ENCODE data around the gene SPATA2.

The SPATA2 gene

DNA sequence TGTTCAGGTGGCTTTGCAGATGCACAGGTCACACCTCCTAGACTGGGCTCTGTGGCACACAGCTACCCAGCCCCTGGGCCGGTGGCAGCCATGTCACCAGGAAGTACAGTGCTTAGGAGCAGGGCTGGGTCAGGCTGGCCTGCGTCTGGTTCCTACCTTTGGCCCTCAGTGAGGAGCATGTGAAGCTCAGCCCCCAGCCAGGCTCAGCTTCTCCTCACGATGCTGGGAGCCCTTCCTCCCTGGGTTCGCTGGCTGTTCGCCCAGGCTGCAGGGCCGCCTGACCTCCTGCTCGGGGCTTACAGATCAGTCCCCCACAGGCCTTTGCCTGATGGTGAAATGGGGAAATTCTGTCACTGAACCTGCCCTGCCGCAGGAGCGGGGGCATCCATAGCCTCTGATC lies 23.1 kb downstream of the SPATA2 start:
- TF ChIP-seq TCF4 (CRISPR knock-in tag; IDR thresholded peaks at IDR 0.05; ENCODE audit: borderline replicate concordance): no peak
- TF ChIP-seq TOX (CRISPR knock-in tag; IDR thresholded peaks at IDR 0.05; ENCODE audit: borderline replicate concordance): no peak
- no peak for TF ChIP-seq SNAI2 (CRISPR knock-in tag; IDR thresholded peaks at IDR 0.05)
- ATAC-seq: no peak

DNA sequence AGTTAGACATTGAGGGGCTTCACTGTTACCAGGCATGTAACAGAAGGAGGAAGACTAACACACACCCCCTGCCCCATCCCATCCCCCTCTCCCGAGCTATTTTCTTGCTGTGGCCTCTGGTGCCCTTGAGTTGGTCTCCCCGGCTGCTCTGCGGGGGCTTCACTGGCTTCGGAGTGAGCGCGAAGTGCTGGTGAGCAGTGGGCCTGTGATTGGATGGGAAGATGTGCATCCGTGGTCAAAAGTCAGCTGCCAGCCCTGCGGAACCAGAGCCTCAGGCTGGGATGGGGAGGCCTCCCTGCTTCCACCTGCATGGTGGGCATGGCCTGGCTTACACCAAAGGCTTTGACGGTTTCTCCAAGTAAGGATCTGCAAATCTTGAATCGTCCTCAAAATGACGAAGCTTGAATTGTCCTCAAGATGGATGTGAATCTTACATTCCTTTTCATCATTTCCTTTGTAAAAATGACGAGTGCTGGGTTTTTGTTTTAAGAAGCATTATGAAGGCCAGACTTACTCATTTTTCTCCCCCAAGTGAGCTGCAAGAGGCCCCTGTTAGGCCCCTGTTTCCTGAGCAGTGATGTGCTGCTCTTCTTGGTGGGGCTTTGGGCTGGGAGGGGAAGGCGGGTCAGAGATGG lies 23.7 kb downstream of the SPATA2 start:
- TF ChIP-seq ARNTL (CRISPR knock-in tag; IDR thresholded peaks at IDR 0.05; ENCODE audit: borderline replicate concordance, low read depth) (no peak), ZNF8 (CRISPR knock-in tag; IDR thresholded peaks at IDR 0.05) (no peak), ZNF565 (CRISPR knock-in tag; conservative IDR thresholded peaks at IDR 0.05; ENCODE audit: low read depth) (no peak), RARB (CRISPR knock-in tag; IDR thresholded peaks at IDR 0.05) (no peak), BACH2 (CRISPR knock-in tag; IDR thresholded peaks at IDR 0.05; ENCODE audit: borderline replicate concordance) (no peak), ESRRG (CRISPR knock-in tag; IDR thresholded peaks at IDR 0.05) (no peak), ZFP3 (CRISPR knock-in tag; IDR thresholded peaks at IDR 0.05) (no peak), TOX (CRISPR knock-in tag; IDR thresholded peaks at IDR 0.05; ENCODE audit: borderline replicate concordance) (no peak), CSDC2 (CRISPR knock-in tag; IDR thresholded peaks at IDR 0.05) (no peak), ISL1 (CRISPR knock-in tag; IDR thresholded peaks at IDR 0.05) (no peak), ZC3H10 (CRISPR knock-in tag; IDR thresholded peaks at IDR 0.05) (no peak)
- TF ChIP-seq, protein P1, sequence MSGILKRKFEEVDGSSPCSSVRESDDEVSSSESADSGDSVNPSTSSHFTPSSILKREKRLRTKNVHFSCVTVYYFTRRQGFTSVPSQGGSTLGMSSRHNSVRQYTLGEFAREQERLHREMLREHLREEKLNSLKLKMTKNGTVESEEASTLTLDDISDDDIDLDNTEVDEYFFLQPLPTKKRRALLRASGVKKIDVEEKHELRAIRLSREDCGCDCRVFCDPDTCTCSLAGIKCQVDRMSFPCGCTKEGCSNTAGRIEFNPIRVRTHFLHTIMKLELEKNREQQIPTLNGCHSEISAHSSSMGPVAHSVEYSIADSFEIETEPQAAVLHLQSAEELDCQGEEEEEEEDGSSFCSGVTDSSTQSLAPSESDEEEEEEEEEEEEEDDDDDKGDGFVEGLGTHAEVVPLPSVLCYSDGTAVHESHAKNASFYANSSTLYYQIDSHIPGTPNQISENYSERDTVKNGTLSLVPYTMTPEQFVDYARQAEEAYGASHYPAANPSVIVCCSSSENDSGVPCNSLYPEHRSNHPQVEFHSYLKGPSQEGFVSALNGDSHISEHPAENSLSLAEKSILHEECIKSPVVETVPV (CRISPR knock-in tag; IDR thresholded peaks at IDR 0.05): no peak
- ATAC-seq: no peak

DNA sequence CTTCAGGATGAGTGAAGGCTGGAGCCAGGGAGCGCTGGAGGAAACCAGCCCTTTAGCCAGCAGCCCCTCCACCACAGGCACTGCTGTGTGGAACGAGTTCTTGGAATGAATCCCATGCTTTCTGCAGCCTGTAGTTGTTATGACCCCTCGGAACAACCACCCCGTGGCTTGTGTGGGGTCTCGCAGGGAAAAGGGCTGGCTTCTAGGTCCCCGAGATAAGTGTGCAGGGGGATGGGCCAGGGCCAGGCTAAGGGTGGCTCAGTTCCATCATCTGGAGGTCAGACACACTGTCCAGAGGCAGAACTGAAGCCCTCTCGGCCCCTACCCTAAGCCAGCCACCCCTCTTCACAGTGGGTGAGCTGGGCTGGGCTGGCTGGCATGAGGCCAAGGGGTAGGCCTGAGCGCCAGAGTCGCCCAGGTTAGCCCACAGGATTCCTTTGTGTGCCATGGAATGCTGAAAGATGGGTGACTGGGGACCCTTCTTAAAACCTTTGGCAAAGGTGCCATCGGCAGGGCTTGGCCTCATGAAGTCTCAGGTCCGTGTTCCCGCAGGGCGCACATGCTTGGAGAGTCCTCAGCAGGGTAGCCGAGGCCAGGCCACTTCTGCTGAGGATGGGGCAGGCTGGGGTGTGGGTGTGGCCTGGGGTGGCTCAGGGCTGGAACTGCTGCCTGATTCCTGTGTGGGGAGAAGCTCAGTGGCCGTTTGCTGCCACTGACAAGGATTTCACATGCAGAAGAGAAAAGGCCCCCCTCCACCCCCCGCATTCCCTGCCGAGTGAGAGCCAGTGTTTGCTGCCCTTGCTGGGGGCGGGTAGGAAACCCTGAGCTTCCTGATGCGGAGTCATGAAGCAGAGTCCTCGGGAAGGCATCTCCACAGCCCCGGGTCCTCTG lies 24.6 kb downstream of the SPATA2 start:
- no peak for ATAC-seq
- TF ChIP-seq BACH2 (CRISPR knock-in tag; IDR thresholded peaks at IDR 0.05; ENCODE audit: borderline replicate concordance) (no peak), TOX (CRISPR knock-in tag; IDR thresholded peaks at IDR 0.05; ENCODE audit: borderline replicate concordance) (no peak), ISL1 (CRISPR knock-in tag; IDR thresholded peaks at IDR 0.05) (no peak), ZNF8 (CRISPR knock-in tag; IDR thresholded peaks at IDR 0.05) (no peak), ZFP30 (CRISPR knock-in tag; IDR thresholded peaks at IDR 0.05) (no peak)
- TF ChIP-seq, protein P2, sequence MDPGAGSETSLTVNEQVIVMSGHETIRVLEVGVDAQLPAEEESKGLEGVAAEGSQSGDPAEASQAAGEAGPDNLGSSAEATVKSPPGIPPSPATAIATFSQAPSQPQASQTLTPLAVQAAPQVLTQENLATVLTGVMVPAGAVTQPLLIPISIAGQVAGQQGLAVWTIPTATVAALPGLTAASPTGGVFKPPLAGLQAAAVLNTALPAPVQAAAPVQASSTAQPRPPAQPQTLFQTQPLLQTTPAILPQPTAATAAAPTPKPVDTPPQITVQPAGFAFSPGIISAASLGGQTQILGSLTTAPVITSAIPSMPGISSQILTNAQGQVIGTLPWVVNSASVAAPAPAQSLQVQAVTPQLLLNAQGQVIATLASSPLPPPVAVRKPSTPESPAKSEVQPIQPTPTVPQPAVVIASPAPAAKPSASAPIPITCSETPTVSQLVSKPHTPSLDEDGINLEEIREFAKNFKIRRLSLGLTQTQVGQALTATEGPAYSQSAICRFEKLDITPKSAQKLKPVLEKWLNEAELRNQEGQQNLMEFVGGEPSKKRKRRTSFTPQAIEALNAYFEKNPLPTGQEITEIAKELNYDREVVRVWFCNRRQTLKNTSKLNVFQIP (CRISPR knock-in tag; IDR thresholded peaks at IDR 0.05; ENCODE audit: borderline replicate concordance, low read depth): no peak

DNA sequence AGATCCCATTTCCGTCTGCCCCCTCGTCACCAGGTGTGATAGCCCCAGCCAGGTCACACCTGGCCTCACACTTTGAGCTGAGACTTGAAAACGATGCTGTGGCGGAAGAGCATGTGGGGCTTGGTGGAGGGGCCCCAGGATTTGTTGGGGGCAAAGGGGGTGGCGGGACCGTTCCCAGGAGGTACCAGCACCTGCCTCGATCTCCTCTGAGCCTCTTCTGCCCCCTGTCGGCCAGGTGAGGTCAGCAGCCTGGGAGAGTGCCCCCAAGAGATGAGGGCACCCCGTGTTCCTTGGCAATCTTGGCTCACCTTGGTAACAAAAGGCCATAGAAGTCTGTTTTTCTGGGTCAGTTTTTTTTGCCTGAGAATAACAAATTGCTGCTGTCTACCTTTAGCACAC lies 25.4 kb downstream of the SPATA2 start:
- TF ChIP-seq TCF4 (CRISPR knock-in tag; IDR thresholded peaks at IDR 0.05; ENCODE audit: borderline replicate concordance) (no peak), BACH2 (CRISPR knock-in tag; IDR thresholded peaks at IDR 0.05; ENCODE audit: borderline replicate concordance) (no peak), ZC3H10 (CRISPR knock-in tag; IDR thresholded peaks at IDR 0.05) (no peak), PPARA (CRISPR knock-in tag; IDR thresholded peaks at IDR 0.05; ENCODE audit: borderline replicate concordance) (no peak), OSR1 (CRISPR knock-in tag; IDR thresholded peaks at IDR 0.05) (no peak), ZNF70 (CRISPR knock-in tag; IDR thresholded peaks at IDR 0.05) (no peak), GLIS3 (CRISPR knock-in tag; IDR thresholded peaks at IDR 0.05) (no peak), ZFP3 (CRISPR knock-in tag; IDR thresholded peaks at IDR 0.05) (no peak)
- TF ChIP-seq, protein P3, sequence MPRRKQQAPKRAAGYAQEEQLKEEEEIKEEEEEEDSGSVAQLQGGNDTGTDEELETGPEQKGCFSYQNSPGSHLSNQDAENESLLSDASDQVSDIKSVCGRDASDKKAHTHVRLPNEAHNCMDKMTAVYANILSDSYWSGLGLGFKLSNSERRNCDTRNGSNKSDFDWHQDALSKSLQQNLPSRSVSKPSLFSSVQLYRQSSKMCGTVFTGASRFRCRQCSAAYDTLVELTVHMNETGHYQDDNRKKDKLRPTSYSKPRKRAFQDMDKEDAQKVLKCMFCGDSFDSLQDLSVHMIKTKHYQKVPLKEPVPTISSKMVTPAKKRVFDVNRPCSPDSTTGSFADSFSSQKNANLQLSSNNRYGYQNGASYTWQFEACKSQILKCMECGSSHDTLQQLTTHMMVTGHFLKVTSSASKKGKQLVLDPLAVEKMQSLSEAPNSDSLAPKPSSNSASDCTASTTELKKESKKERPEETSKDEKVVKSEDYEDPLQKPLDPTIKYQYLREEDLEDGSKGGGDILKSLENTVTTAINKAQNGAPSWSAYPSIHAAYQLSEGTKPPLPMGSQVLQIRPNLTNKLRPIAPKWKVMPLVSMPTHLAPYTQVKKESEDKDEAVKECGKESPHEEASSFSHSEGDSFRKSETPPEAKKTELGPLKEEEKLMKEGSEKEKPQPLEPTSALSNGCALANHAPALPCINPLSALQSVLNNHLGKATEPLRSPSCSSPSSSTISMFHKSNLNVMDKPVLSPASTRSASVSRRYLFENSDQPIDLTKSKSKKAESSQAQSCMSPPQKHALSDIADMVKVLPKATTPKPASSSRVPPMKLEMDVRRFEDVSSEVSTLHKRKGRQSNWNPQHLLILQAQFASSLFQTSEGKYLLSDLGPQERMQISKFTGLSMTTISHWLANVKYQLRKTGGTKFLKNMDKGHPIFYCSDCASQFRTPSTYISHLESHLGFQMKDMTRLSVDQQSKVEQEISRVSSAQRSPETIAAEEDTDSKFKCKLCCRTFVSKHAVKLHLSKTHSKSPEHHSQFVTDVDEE (CRISPR knock-in tag; IDR thresholded peaks at IDR 0.05): no peak
- TF ChIP-seq, protein P1 (CRISPR knock-in tag; IDR thresholded peaks at IDR 0.05): no peak
- no peak for ATAC-seq
